GM18868 (cell line): ENCODE data around the gene ITPR2.

Experiments
- ATAC-seq: cut with Tn5 transposase; IDR thresholded peaks from one replicate; pipeline ENCODE4 v1.9.1; 2021; ENCODE audit warnings: mild to moderate bottlenecking, moderate library complexity; ENCODE audit not compliant: unreplicated experiment

ITPR2 gene

GRCh38 chr12:26429070-26429691 lies 403.8 kb downstream of the ITPR2 start:
- no peak for ATAC-seq

- no peak for ATAC-seq
These were observed 404.6 kb downstream of the ITPR2 start for GRCh38 chr12:26428420-26428819.

GRCh38 chr12:26426652-26427051 lies 406.3 kb downstream of the ITPR2 start:
- no peak for ATAC-seq

- ATAC-seq: peak; percentile 83
These were observed 407.3 kb downstream of the ITPR2 start for GRCh38 chr12:26425587-26426260.

GRCh38 chr12:26422839-26423398 lies 410.1 kb downstream of the ITPR2 start:
- ATAC-seq: peak; percentile 51

- ATAC-seq: no peak
These were observed 416.4 kb downstream of the ITPR2 start for GRCh38 chr12:26416550-26416949.

- no peak for ATAC-seq
These were observed 422.3 kb downstream of the ITPR2 start for GRCh38 chr12:26410689-26411088.

GRCh38 chr12:26406813-26407212 lies 426.2 kb downstream of the ITPR2 start:
- no peak for ATAC-seq

GRCh38 chr12:26406391-26406790 lies 426.6 kb downstream of the ITPR2 start:
- ATAC-seq: no peak

GRCh38 chr12:26403601-26404000 lies 429.4 kb downstream of the ITPR2 start:
- no peak for ATAC-seq

- ATAC-seq: peak; percentile 50
These were observed 430.3 kb downstream of the ITPR2 start for GRCh38 chr12:26402648-26403047.

GRCh38 chr12:26401874-26402273 lies 431.1 kb downstream of the ITPR2 start:
- ATAC-seq: no peak

- ATAC-seq: no peak
These were observed 432.4 kb downstream of the ITPR2 start for GRCh38 chr12:26400627-26401026.

- ATAC-seq: no peak
These were observed 433.6 kb downstream of the ITPR2 start for GRCh38 chr12:26399381-26399780.

GRCh38 chr12:26396402-26396801 lies 436.6 kb downstream of the ITPR2 start:
- ATAC-seq: peak; percentile 97

GRCh38 chr12:26389343-26389742 lies 443.7 kb downstream of the ITPR2 start:
- no peak for ATAC-seq

- no peak for ATAC-seq
These were observed 448.5 kb downstream of the ITPR2 start for GRCh38 chr12:26384536-26384935.

- no peak for ATAC-seq
These were observed 450.0 kb downstream of the ITPR2 start for GRCh38 chr12:26383041-26383440.

GRCh38 chr12:26380897-26381296 lies 452.1 kb downstream of the ITPR2 start:
- no peak for ATAC-seq

GRCh38 chr12:26379777-26380467 lies 453.1 kb downstream of the ITPR2 start:
- peak; percentile 50 for ATAC-seq

GRCh38 chr12:26378711-26379110 lies 454.3 kb downstream of the ITPR2 start:
- ATAC-seq: no peak
